ENCODE results near the gene BFSP2. TPM values are rescaled to one million over a fixed set of nuclear protein-coding genes. Genes with fewer than 3 reads are reported as not detected.
A peak's percentile ranks its signal among the peaks of the same experiment; 100 is the strongest.

Gene BFSP2
- total RNA-seq, 1 experiment from 2014 or later = 0.67 TPM

GRCh38 chr3:133418361-133418760 is 18.5 kb downstream of the BFSP2 start:
- Histone ChIP-seq H3K36me3 (ENCODE audit: control insufficient read depth, insufficient read depth, low read length) (no peaks in the 10 kb centered on the region), H3K4me1 (ENCODE audit: control insufficient read depth, insufficient read depth, low read length) (peaks cover 19% of the 10 kb centered on the region), H3K27me3 (ENCODE audit: control insufficient read depth, insufficient read depth, low read length) (no peaks in the 10 kb centered on the region), H3K4me3 (ENCODE audit: low read depth in 2 of 2, low read length in 2 of 2) (no peak overlapping the region), H3K9me3 (ENCODE audit: control insufficient read depth, insufficient read depth, low read depth, low read length) (no peaks in the 10 kb centered on the region), H3K27ac (ENCODE audit: low read length) (peak overlapping the region; percentile 78)
- BruUV-seq (replicated peaks) = no TSS peak
- TF ChIP-seq CTCF (IDR thresholded peaks at IDR 0.05) (no peak), SIN3A (IDR thresholded peaks at IDR 0.05; ENCODE audit: borderline replicate concordance, insufficient read depth, low read depth, low read length) (no peak), TCF7L2 (IDR thresholded peaks at IDR 0.05; ENCODE audit: low read depth, low read length) (no peak), REST (IDR thresholded peaks at IDR 0.05; ENCODE audit: insufficient read depth in 1 of 2, low read depth in 2 of 2, low read length in 1 of 2) (no peak), POLR2AphosphoS5 (IDR thresholded peaks at IDR 0.05; ENCODE audit: low read depth, low read length) (no peak)
- in situ Hi-C loops (cut with HindIII; ENCODE audit: low pct_unique_long_range_greater_than_20kb, low sequenced_read_pairs) (no loop called here), intact Hi-C loops (cut with micrococcal nuclease; ENCODE audit: unreplicated experiment) (no loop called here)
- ATAC-seq = no peak
- POLR2A ChIA-PET = no interaction called here
- DNase-seq (ENCODE audit: low read depth, low spot score) = no peak
- CTCF ChIA-PET = no interaction called here

- Histone ChIP-seq H3K27me3 (ENCODE audit: control insufficient read depth, insufficient read depth, low read length) (no peaks in the 10 kb centered on the region), H3K4me3 (ENCODE audit: low read depth in 2 of 2, low read length in 2 of 2) (no peak overlapping the region), H3K27ac (ENCODE audit: low read length) (peak overlapping the region; percentile 62), H3K4me1 (ENCODE audit: control insufficient read depth, insufficient read depth, low read length) (peaks cover 19% of the 10 kb centered on the region; the same call in 1 of the 2 replicates), H3K36me3 (ENCODE audit: control insufficient read depth, insufficient read depth, low read length) (no peaks in the 10 kb centered on the region), H3K9me3 (ENCODE audit: control insufficient read depth, insufficient read depth, low read depth, low read length) (no peaks in the 10 kb centered on the region)
- ChIA-PET CTCF (no interaction called here), POLR2A (no interaction called here)
- no TSS peak for BruUV-seq (replicated peaks)
- intact Hi-C loops (cut with micrococcal nuclease; ENCODE audit: unreplicated experiment) = no loop called here
- no peak for DNase-seq (ENCODE audit: low read depth, low spot score)
- TF ChIP-seq REST (IDR thresholded peaks at IDR 0.05; ENCODE audit: insufficient read depth in 1 of 2, low read depth in 2 of 2, low read length in 1 of 2) = no peak
- TF ChIP-seq POLR2AphosphoS5 (IDR thresholded peaks at IDR 0.05; ENCODE audit: low read depth, low read length) = no peak
- TF ChIP-seq CTCF (IDR thresholded peaks at IDR 0.05) = no peak
- no peak for TF ChIP-seq SIN3A (IDR thresholded peaks at IDR 0.05; ENCODE audit: borderline replicate concordance, insufficient read depth, low read depth, low read length)
- ATAC-seq = no peak
- in situ Hi-C loops (cut with HindIII; ENCODE audit: low pct_unique_long_range_greater_than_20kb, low sequenced_read_pairs) = no loop called here
These were observed 19.5 kb downstream of the BFSP2 start for GRCh38 chr3:133419151-133419909.

Measured in Panc1 (cell line).